ENCODE measurements around the gene CD55.

DNA sequence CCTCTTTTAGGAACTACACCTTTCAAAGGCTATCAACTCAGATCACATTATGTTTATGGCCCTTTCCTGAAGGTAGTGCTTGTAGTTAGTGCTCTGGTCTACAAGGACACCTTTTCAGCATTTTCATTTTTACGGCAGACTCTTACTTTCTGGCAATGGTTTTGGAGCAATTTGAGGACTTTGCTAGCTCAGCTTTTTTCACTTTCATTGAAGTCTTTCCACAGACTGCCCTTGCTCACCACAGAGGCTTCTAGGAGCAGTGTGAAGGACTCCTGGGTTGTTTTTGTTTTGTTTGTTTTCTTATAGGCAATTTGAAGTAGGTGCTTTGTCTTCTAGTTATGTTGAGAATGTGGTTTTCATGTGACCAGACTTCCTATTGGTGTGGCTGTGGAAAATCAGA is 43.1 kb downstream of the CD55 start:
- TF ChIP-seq, protein P1, sequence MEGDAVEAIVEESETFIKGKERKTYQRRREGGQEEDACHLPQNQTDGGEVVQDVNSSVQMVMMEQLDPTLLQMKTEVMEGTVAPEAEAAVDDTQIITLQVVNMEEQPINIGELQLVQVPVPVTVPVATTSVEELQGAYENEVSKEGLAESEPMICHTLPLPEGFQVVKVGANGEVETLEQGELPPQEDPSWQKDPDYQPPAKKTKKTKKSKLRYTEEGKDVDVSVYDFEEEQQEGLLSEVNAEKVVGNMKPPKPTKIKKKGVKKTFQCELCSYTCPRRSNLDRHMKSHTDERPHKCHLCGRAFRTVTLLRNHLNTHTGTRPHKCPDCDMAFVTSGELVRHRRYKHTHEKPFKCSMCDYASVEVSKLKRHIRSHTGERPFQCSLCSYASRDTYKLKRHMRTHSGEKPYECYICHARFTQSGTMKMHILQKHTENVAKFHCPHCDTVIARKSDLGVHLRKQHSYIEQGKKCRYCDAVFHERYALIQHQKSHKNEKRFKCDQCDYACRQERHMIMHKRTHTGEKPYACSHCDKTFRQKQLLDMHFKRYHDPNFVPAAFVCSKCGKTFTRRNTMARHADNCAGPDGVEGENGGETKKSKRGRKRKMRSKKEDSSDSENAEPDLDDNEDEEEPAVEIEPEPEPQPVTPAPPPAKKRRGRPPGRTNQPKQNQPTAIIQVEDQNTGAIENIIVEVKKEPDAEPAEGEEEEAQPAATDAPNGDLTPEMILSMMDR (conservative IDR thresholded peaks at IDR 0.05 in 1 of 2, IDR thresholded peaks at IDR 0.05 in 1 of 2; ENCODE audit: extremely low read depth in 1 of 2, insufficient read depth in 1 of 2, low read depth in 1 of 2, low read length in 2 of 2): no peak
- TF ChIP-seq EZH2 (IDR thresholded peaks at IDR 0.05; ENCODE audit: borderline replicate concordance, low read length): no peak

Data from mammary epithelial cell (primary cell).